Tibial nerve (tissue), 4 donors: ENCODE measurements around the gene CARMIL1. TPM values are rescaled to one million over a fixed set of nuclear protein-coding genes. Genes with fewer than 3 reads are reported as not detected.
A peak's percentile ranks its signal among the peaks of the same experiment; 100 is the strongest.

Experiments used
- DNase-seq, 2 donors: peaks; one replicate each; pipeline ENCODE4 v3.0.0-alpha.2; 2019; ENCODE audit warnings: low spot score in 2 of 2
- H3K27ac ChIP-seq, 4 donors: fragments of 200-600 bp; sonication (generic) in 3 of 4; one replicate each; pipeline ENCODE4 v1.5.1; 2017 to 2019; ENCODE audit warnings: mild to moderate bottlenecking in 1 of 4
- H3K27me3 ChIP-seq, 2 donors: fragments of 200-600 bp; sonication (generic) in 1 of 2; one replicate each; pipeline versions ENCODE4 v1.5.1 to v1.6.0; 2017 to 2019
- H3K36me3 ChIP-seq, 3 donors: fragments of 200-600 bp; sonication (generic); one replicate each; pipeline ENCODE4 v1.5.1; 2018 to 2019
- H3K4me1 ChIP-seq, 4 donors: fragments of 200-600 bp; sonication (generic) in 3 of 4; one replicate each; pipeline ENCODE4 v1.5.1; 2017 to 2019
- H3K4me3 ChIP-seq, 4 donors: fragments of 200-600 bp; sonication (generic) in 3 of 4; one replicate each; pipeline ENCODE4 v1.5.1; 2017 to 2019; ENCODE audit warnings: mild to moderate bottlenecking in 1 of 4, moderate library complexity in 1 of 4
- H3K9me3 ChIP-seq, 4 donors: fragments of 200-600 bp; sonication (generic) in 3 of 4; one replicate each; pipeline ENCODE4 v1.5.1; 2017 to 2019
- CTCF ChIP-seq, 5 experiments: fragments of 200-600 bp in 3 of 5; fragments of 450-650 bp in 2 of 5; sonication (generic) in 3 of 5; IDR thresholded peaks; one replicate each; pipeline ENCODE4 v1.5.1; 2016 to 2019; ENCODE audit warnings: antibody characterized with exemption in 5 of 5, mild to moderate bottlenecking in 3 of 5, moderate library complexity in 2 of 5
- EP300 ChIP-seq, 2 donors: sonication (generic); formaldehyde crosslinking; IDR thresholded peaks; one replicate each; pipeline ENCODE4 v1.6.1; 2017; ENCODE audit warnings: antibody characterized with exemption in 2 of 2, mild to moderate bottlenecking in 1 of 2
- POLR2A ChIP-seq, 2 donors: fragments of 450-650 bp; IDR thresholded peaks; one replicate each; pipeline ENCODE4 v1.6.1; 2017; ENCODE audit warnings: antibody characterized with exemption in 2 of 2, mild to moderate bottlenecking in 2 of 2, moderate library complexity in 2 of 2
- WGBS, 2 donors: methylation state at CpG; one replicate each; pipeline ENCODE4 v1.1.5; 2018; 5-methylcytosine and 5-hydroxymethylcytosine counted together
- total RNA-seq, 4 donors: library from RNA; depleted of rRNA; stranded (reverse); fragments of >200 nt; gene quantifications; one replicate each; pipeline ENCODE4 v1.1.0, GENCODE V29; 2016

Gene CARMIL1
- total RNA-seq, 4 donors from 2014 or later: 29.1 to 43.5 (median 34.1) TPM

- Histone ChIP-seq H3K27ac (no peak overlapping the region), H3K9me3 (no peaks in the 10 kb centered on the region), H3K36me3 (no peaks in the 10 kb centered on the region), H3K4me3 (no peak overlapping the region), H3K4me1 (no peaks in the 10 kb centered on the region), H3K27me3 (no peaks in the 10 kb centered on the region)
- no peak for TF ChIP-seq CTCF (IDR thresholded peaks at IDR 0.05)
- no peak for TF ChIP-seq EP300 (IDR thresholded peaks at IDR 0.05)
- no peak for TF ChIP-seq POLR2A (IDR thresholded peaks at IDR 0.05)
- no peak for DNase-seq
- WGBS, 2 donors: 86 to 87% methylated on average over 3 of the region's 3 CpGs
Measured at GRCh38 chr6:25476126-25476525, 197.0 kb downstream of the CARMIL1 start.

- DNase-seq: no peak
- no peak overlapping the region for H3K27ac ChIP-seq
- no peaks in the 10 kb centered on the region for H3K4me1 ChIP-seq
- no peak for TF ChIP-seq POLR2A (IDR thresholded peaks at IDR 0.05)
- H3K36me3 ChIP-seq: no peaks in the 10 kb centered on the region
- no peaks in the 10 kb centered on the region for H3K9me3 ChIP-seq
- H3K4me3 ChIP-seq: no peak overlapping the region
- H3K27me3 ChIP-seq: no peaks in the 10 kb centered on the region
- WGBS, 2 donors: 74 to 83% methylated on average over 4 of the region's 4 CpGs
Measured at GRCh38 chr6:25477006-25477590, 197.9 kb downstream of the CARMIL1 start.

GRCh38 chr6:25478973-25479372 is 199.8 kb downstream of the CARMIL1 start:
- Histone ChIP-seq H3K9me3 (no peaks in the 10 kb centered on the region), H3K27ac (peak overlapping the region in 1 of 4 donors; percentile 1), H3K4me1 (no peaks in the 10 kb centered on the region), H3K27me3 (no peaks in the 10 kb centered on the region), H3K36me3 (no peaks in the 10 kb centered on the region), H3K4me3 (no peak overlapping the region)
- no peak for DNase-seq
- 49 to 55% methylated on average over 1 of the region's 1 CpG for WGBS, 2 donors
- TF ChIP-seq CTCF (IDR thresholded peaks at IDR 0.05) (no peak), POLR2A (IDR thresholded peaks at IDR 0.05) (no peak), EP300 (IDR thresholded peaks at IDR 0.05) (peak in 1 of 2 donors; percentile 53)

- DNase-seq: no peak
- Histone ChIP-seq H3K27me3 (no peaks in the 10 kb centered on the region), H3K36me3 (no peaks in the 10 kb centered on the region), H3K27ac (no peak overlapping the region), H3K9me3 (no peaks in the 10 kb centered on the region), H3K4me3 (no peak overlapping the region), H3K4me1 (no peaks in the 10 kb centered on the region)
- no peak for TF ChIP-seq CTCF (IDR thresholded peaks at IDR 0.05)
- TF ChIP-seq POLR2A (IDR thresholded peaks at IDR 0.05): no peak
- TF ChIP-seq EP300 (IDR thresholded peaks at IDR 0.05): no peak
- 75 to 81% methylated on average over 1 of the region's 1 CpG for WGBS, 2 donors
Measured at GRCh38 chr6:25481267-25481666, 202.1 kb downstream of the CARMIL1 start.

- Histone ChIP-seq H3K27me3 (no peaks in the 10 kb centered on the region), H3K9me3 (no peaks in the 10 kb centered on the region), H3K4me3 (no peak overlapping the region), H3K36me3 (no peaks in the 10 kb centered on the region), H3K27ac (no peak overlapping the region), H3K4me1 (no peaks in the 10 kb centered on the region)
- TF ChIP-seq EP300 (IDR thresholded peaks at IDR 0.05) (no peak), POLR2A (IDR thresholded peaks at IDR 0.05) (no peak), CTCF (IDR thresholded peaks at IDR 0.05) (no peak)
- WGBS, 2 donors: 83 to 85% methylated on average over 1 of the region's 1 CpG
- no peak for DNase-seq
Measured at GRCh38 chr6:25482996-25483395, 203.8 kb downstream of the CARMIL1 start.

- H3K4me3 ChIP-seq: no peak overlapping the region
- 80 to 83% methylated on average over 5 of the region's 5 CpGs for WGBS, 2 donors
- DNase-seq: no peak
- no peaks in the 10 kb centered on the region for H3K36me3 ChIP-seq
- no peaks in the 10 kb centered on the region for H3K9me3 ChIP-seq
- H3K27me3 ChIP-seq: no peaks in the 10 kb centered on the region
- H3K4me1 ChIP-seq: no peaks in the 10 kb centered on the region
- TF ChIP-seq CTCF (IDR thresholded peaks at IDR 0.05) (no peak), POLR2A (IDR thresholded peaks at IDR 0.05) (no peak), EP300 (IDR thresholded peaks at IDR 0.05) (no peak)
- H3K27ac ChIP-seq: no peak overlapping the region
Measured at GRCh38 chr6:25483943-25484342, 204.8 kb downstream of the CARMIL1 start.
